Body of pancreas (tissue), 4 donors: ENCODE data around the gene CLNK. TPM values are rescaled to one million over a fixed set of nuclear protein-coding genes. Genes with fewer than 3 reads are reported as not detected.

Source experiments
- ATAC-seq: fragments of 150-250 bp; one replicate; pipeline ENCODE4 v1.9.1; 2016
- DNase-seq, 4 donors: peaks; one replicate each; pipeline ENCODE4 v3.0.0-alpha.2; 2019
- H3K27ac ChIP-seq, 4 donors: fragments of 200-600 bp; sonication (generic); 1 replicate in 3 of 4; 2 replicates in 1 of 4; pipeline versions ENCODE4 v1.5.1 to v1.6.1; 2016 to 2019; ENCODE audit warnings: mild to moderate bottlenecking in 1 of 4, mixed read lengths in 1 of 4, moderate library complexity in 1 of 4
- H3K27me3 ChIP-seq, 2 donors: fragments of 200-600 bp; sonication (generic); one replicate each; pipeline ENCODE4 v1.6.0; 2016; ENCODE audit warnings: mild to moderate bottlenecking in 1 of 2
- H3K36me3 ChIP-seq, 2 donors: fragments of 200-600 bp; sonication (generic); replicated peaks in 1 of 2; 2 replicates each; pipeline ENCODE4 v1.5.1; 2016; ENCODE audit warnings: low read depth in 2 of 2; ENCODE audit not compliant: insufficient read depth in 1 of 2
- H3K4me1 ChIP-seq: fragments of 200-600 bp; sonication (generic); one replicate; pipeline ENCODE4 v1.6.0; 2016
- H3K4me3 ChIP-seq, 2 donors: fragments of 200-600 bp; sonication (generic); 1 replicate in 1 of 2; 2 replicates in 1 of 2; pipeline ENCODE4 v1.5.1; 2016 to 2019
- H3K9me3 ChIP-seq, 3 donors: fragments of 200-600 bp; sonication (generic); 1 replicate in 2 of 3; 2 replicates in 1 of 3; pipeline ENCODE4 v1.5.1; 2016
- POLR2A ChIP-seq, 3 donors: fragments of 450-650 bp; IDR thresholded peaks; one replicate each; pipeline ENCODE4 v1.6.1; 2016; ENCODE audit warnings: antibody characterized with exemption in 3 of 3, mild to moderate bottlenecking in 2 of 3
- WGBS, 2 donors: methylation state at CpG; one replicate each; pipeline ENCODE4 v1.1.5; 2017; 5-methylcytosine and 5-hydroxymethylcytosine counted together
- intact Hi-C: fragments of 100-400 bp; cut with DNase I; formaldehyde crosslinking; loops from one replicate; pipeline ENCODE4 v1.15.1; 2023
- total RNA-seq, 2 donors: library from RNA; depleted of rRNA; stranded (reverse); fragments of >200 nt; gene quantifications; one replicate each; pipeline ENCODE4 v1.1.0, GENCODE V29; 2016
- TF ChIP-seq, protein P1 (sequence below), 7 experiments: fragments of 450-650 bp in 4 of 7; fragments of 200-600 bp in 3 of 7; sonication (generic) in 3 of 7; IDR thresholded peaks; one replicate each; pipeline ENCODE4 v1.5.1; 2016 to 2019; ENCODE audit warnings: antibody characterized with exemption in 7 of 7

CLNK gene
- total RNA-seq, 2 donors from 2014 or later = 1.0 TPM; not detected in 1

DNA sequence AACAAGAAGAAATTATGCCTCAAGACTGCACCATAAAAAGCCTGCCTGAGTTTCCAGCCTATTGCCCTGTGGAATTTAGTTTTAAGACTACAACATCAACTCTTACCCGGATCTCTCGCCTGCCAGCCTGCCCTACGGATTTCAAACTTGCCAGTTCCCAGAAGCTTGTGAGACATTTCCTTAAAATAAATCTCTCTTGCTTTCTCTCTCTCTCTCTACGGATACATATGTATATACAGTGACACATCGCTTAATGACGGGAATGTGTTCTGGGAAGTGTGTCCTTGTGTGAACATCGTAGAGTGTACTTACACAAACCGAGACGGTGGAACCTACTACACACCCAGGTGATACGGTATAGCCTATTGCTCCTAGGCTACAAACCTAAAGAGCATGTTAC lies 79.5 kb downstream of the CLNK start:
- ATAC-seq (no peak), DNase-seq (no peak)
- intact Hi-C loops = no loop called here
- TF ChIP-seq, protein P1, sequence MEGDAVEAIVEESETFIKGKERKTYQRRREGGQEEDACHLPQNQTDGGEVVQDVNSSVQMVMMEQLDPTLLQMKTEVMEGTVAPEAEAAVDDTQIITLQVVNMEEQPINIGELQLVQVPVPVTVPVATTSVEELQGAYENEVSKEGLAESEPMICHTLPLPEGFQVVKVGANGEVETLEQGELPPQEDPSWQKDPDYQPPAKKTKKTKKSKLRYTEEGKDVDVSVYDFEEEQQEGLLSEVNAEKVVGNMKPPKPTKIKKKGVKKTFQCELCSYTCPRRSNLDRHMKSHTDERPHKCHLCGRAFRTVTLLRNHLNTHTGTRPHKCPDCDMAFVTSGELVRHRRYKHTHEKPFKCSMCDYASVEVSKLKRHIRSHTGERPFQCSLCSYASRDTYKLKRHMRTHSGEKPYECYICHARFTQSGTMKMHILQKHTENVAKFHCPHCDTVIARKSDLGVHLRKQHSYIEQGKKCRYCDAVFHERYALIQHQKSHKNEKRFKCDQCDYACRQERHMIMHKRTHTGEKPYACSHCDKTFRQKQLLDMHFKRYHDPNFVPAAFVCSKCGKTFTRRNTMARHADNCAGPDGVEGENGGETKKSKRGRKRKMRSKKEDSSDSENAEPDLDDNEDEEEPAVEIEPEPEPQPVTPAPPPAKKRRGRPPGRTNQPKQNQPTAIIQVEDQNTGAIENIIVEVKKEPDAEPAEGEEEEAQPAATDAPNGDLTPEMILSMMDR (IDR thresholded peaks at IDR 0.05) = no peak
- no peak for TF ChIP-seq POLR2A (IDR thresholded peaks at IDR 0.05)
- no peak overlapping the region for H3K4me3 ChIP-seq
- no peaks in the 10 kb centered on the region for H3K27me3 ChIP-seq
- 81 to 90% methylated on average over 10 of the region's 10 CpGs for WGBS, 2 donors
- no peaks in the 10 kb centered on the region for H3K9me3 ChIP-seq
- H3K27ac ChIP-seq = no peak overlapping the region
- H3K36me3 ChIP-seq = no peaks in the 10 kb centered on the region
- H3K4me1 ChIP-seq = no peaks in the 10 kb centered on the region

DNA sequence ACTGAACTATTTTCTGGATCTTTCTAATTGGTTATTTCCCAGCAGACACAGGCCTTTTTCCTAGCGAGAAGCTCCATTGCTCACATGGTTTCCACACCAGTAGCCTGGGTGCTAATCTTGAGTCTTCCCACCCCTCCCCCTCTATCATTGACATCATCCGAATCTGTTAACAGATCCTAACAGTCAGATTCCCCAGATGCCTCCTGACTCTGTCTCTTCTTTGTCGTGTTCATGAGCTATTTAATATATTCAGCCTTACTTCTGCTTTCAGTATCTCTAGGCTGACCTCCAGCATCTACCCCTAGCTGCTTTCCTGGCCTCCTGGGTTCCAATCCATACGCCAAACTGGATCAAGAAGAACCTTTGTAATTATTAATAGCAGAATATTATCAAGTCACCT lies 85.0 kb downstream of the CLNK start:
- no peak overlapping the region for H3K4me3 ChIP-seq
- ATAC-seq (no peak), DNase-seq (no peak)
- H3K36me3 ChIP-seq = no peaks in the 10 kb centered on the region
- intact Hi-C loops = no loop called here
- H3K27me3 ChIP-seq = no peaks in the 10 kb centered on the region
- H3K9me3 ChIP-seq = no peaks in the 10 kb centered on the region
- TF ChIP-seq, protein P1 (IDR thresholded peaks at IDR 0.05) = no peak
- no peak for TF ChIP-seq POLR2A (IDR thresholded peaks at IDR 0.05)
- no peak overlapping the region for H3K27ac ChIP-seq
- H3K4me1 ChIP-seq = no peaks in the 10 kb centered on the region
- WGBS, 2 donors = 58 to 64% methylated on average over 4 of the region's 4 CpGs

- 40 to 55% methylated on average over 6 of the region's 6 CpGs for WGBS, 2 donors
- no peak overlapping the region for H3K27ac ChIP-seq
Measured at GRCh38 chr4:10598829-10599228, 85.7 kb downstream of the CLNK start.

GRCh38 chr4:10596586-10597290 lies 87.8 kb downstream of the CLNK start:
- DNase-seq (no peak), ATAC-seq (no peak)
- WGBS, 2 donors = 60 to 64% methylated on average over 2 of the region's 2 CpGs
- Histone ChIP-seq H3K27ac (no peak overlapping the region), H3K36me3 (no peaks in the 10 kb centered on the region), H3K27me3 (no peaks in the 10 kb centered on the region), H3K4me3 (no peak overlapping the region), H3K4me1 (no peaks in the 10 kb centered on the region), H3K9me3 (no peaks in the 10 kb centered on the region)
- TF ChIP-seq POLR2A (IDR thresholded peaks at IDR 0.05) = no peak
- TF ChIP-seq, protein P1 (IDR thresholded peaks at IDR 0.05) = no peak
- intact Hi-C loops = no loop called here

More at GRCh38 chr4:10598829-10599228, 85.7 kb downstream of the CLNK start:
- H3K4me1 ChIP-seq = no peaks in the 10 kb centered on the region
- no peaks in the 10 kb centered on the region for H3K27me3 ChIP-seq
- intact Hi-C loops = no loop called here
- no peaks in the 10 kb centered on the region for H3K36me3 ChIP-seq
- ATAC-seq (no peak), DNase-seq (no peak)
- H3K9me3 ChIP-seq = no peaks in the 10 kb centered on the region
- H3K4me3 ChIP-seq = no peak overlapping the region
- no peak for TF ChIP-seq POLR2A (IDR thresholded peaks at IDR 0.05)
- TF ChIP-seq, protein P1 (IDR thresholded peaks at IDR 0.05) = no peak

DNA sequence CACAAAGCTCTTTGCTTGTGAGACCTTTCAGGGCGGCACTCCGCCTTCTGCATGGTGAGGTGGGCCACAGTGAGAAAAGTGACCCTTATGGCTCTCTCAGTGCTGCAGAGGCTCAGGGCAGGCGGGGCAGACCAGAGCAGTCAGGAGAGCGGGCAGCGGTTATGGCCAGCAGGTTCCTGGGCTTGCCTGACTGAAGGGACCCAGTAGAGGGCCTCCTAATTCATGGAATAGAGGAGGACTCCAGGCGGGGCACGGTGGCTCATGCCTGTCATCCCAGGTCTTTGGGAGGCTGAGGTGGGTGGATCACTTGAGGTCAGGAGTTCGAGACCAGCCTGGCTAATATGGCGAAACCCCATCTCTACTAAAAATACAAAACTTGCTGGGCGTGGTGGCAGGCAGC lies 91.4 kb downstream of the CLNK start:
- H3K36me3 ChIP-seq = no peaks in the 10 kb centered on the region
- 44 to 71% methylated on average over 4 to 10 of the region's 10 CpGs for WGBS, 2 donors
- H3K4me3 ChIP-seq = no peak overlapping the region
- ATAC-seq (no peak), DNase-seq (no peak)
- no peak overlapping the region for H3K27ac ChIP-seq
- intact Hi-C loops = no loop called here
- no peaks in the 10 kb centered on the region for H3K9me3 ChIP-seq
- no peaks in the 10 kb centered on the region for H3K4me1 ChIP-seq
- no peaks in the 10 kb centered on the region for H3K27me3 ChIP-seq
- TF ChIP-seq, protein P1 (IDR thresholded peaks at IDR 0.05) = no peak
- TF ChIP-seq POLR2A (IDR thresholded peaks at IDR 0.05) = no peak
